BLaER1 (cell line): ENCODE results near the gene TYMP.
A peak's percentile ranks its signal among the peaks of the same experiment; 100 is the strongest.

Source experiments
- H3K27ac ChIP-seq: shearing (Covaris generic); formaldehyde crosslinking; 2 replicates; pipeline ENCODE4 v1.8.1; 2022
- H3K27me3 ChIP-seq: shearing (Covaris generic); formaldehyde crosslinking; 2 replicates; pipeline ENCODE4 v1.8.1; 2022
- H3K36me3 ChIP-seq: shearing (Covaris generic); formaldehyde crosslinking; 2 replicates; pipeline ENCODE4 v1.8.1; 2022
- H3K4me1 ChIP-seq: shearing (Covaris generic); formaldehyde crosslinking; 2 replicates; pipeline ENCODE4 v1.8.1; 2022
- H3K4me2 ChIP-seq: shearing (Covaris generic); formaldehyde crosslinking; 2 replicates; pipeline ENCODE4 v1.8.1; 2022
- H3K4me3 ChIP-seq: shearing (Covaris generic); formaldehyde crosslinking; 2 replicates; pipeline ENCODE4 v1.8.1; 2022
- H3K9ac ChIP-seq: shearing (Covaris generic); formaldehyde crosslinking; 2 replicates; pipeline ENCODE4 v1.8.1; 2022
- H3K9me3 ChIP-seq: shearing (Covaris generic); formaldehyde crosslinking; 2 replicates; pipeline ENCODE4 v1.8.1; 2022
- H4K20me1 ChIP-seq: shearing (Covaris generic); formaldehyde crosslinking; 2 replicates; pipeline ENCODE4 v1.8.1; 2022
- Cebpa-rat ChIP-seq: shearing (Covaris generic); IDR thresholded peaks from 2 replicates; pipeline ENCODE4 v1.8.1; 2022

The TYMP gene

GRCh38 chr22:50485221-50486131 is 44.3 kb downstream of the TYMP start:
- Histone ChIP-seq H3K4me2 (peak overlapping the region; percentile 42), H3K4me1 (peaks cover 87% of the 10 kb centered on the region), H3K9me3 (no peaks in the 10 kb centered on the region), H3K9ac (no peak overlapping the region), H3K4me3 (no peak overlapping the region), H3K27me3 (peaks cover 27% of the 10 kb centered on the region), H3K27ac (no peak overlapping the region), H3K36me3 (no peaks in the 10 kb centered on the region), H4K20me1 (peaks cover 25% of the 10 kb centered on the region; the same call in 1 of the 2 replicates)
- TF ChIP-seq Cebpa-rat, result no peak

GRCh38 chr22:50483977-50484853 is 45.6 kb downstream of the TYMP start:
- Histone ChIP-seq H3K36me3 (no peaks in the 10 kb centered on the region), H3K9ac (0 out of 2 replicates have a peak overlapping the region, but pooled peaks have one; percentile 24), H3K27ac (no peak overlapping the region), H3K4me1 (peaks cover 83% of the 10 kb centered on the region), H4K20me1 (peaks cover 25% of the 10 kb centered on the region; the same call in 1 of the 2 replicates), H3K4me2 (peak overlapping the region; percentile 96), H3K9me3 (no peaks in the 10 kb centered on the region), H3K4me3 (no peak overlapping the region; the same call in 1 of the 2 replicates), H3K27me3 (peaks cover 39% of the 10 kb centered on the region)
- no peak for TF ChIP-seq Cebpa-rat

GRCh38 chr22:50483556-50483955 is 46.3 kb downstream of the TYMP start:
- 0 out of 2 replicates have a peak overlapping the region, but pooled peaks have one; percentile 81 for H3K9ac ChIP-seq
- H4K20me1 ChIP-seq, result peaks cover 25% of the 10 kb centered on the region; the same call in 1 of the 2 replicates
- H3K4me2 ChIP-seq, result peak overlapping the region; percentile 96
- H3K36me3 ChIP-seq, result no peaks in the 10 kb centered on the region
- H3K4me3 ChIP-seq, result peak overlapping the region; percentile 74; the same call in 1 of the 2 replicates
- 0 out of 2 replicates have a peak overlapping the region, but pooled peaks have one; percentile 2 for H3K27ac ChIP-seq
- no peak for TF ChIP-seq Cebpa-rat
- H3K9me3 ChIP-seq, result no peaks in the 10 kb centered on the region
- H3K4me1 ChIP-seq, result peaks cover 88% of the 10 kb centered on the region
- peaks cover 40% of the 10 kb centered on the region for H3K27me3 ChIP-seq

- no peak for TF ChIP-seq Cebpa-rat
- Histone ChIP-seq H4K20me1 (peaks cover 25% of the 10 kb centered on the region; the same call in 1 of the 2 replicates), H3K4me1 (peaks cover 91% of the 10 kb centered on the region), H3K4me2 (peak overlapping the region; percentile 96), H3K36me3 (no peaks in the 10 kb centered on the region), H3K27ac (0 out of 2 replicates have a peak overlapping the region, but pooled peaks have one; percentile 2), H3K9me3 (no peaks in the 10 kb centered on the region), H3K27me3 (peaks cover 40% of the 10 kb centered on the region), H3K4me3 (peak overlapping the region; percentile 74; the same call in 1 of the 2 replicates), H3K9ac (0 out of 2 replicates have a peak overlapping the region, but pooled peaks have one; percentile 81)
These were observed 46.7 kb downstream of the TYMP start for GRCh38 chr22:50483106-50483505.

- TF ChIP-seq Cebpa-rat, result no peak
- peaks cover 91% of the 10 kb centered on the region for H3K4me1 ChIP-seq
- no peaks in the 10 kb centered on the region for H3K36me3 ChIP-seq
- peak overlapping the region; percentile 96 for H3K4me2 ChIP-seq
- peak overlapping the region; percentile 74 for H3K4me3 ChIP-seq
- H4K20me1 ChIP-seq, result peaks cover 25% of the 10 kb centered on the region; the same call in 1 of the 2 replicates
- peak overlapping the region; percentile 81 for H3K9ac ChIP-seq
- H3K27ac ChIP-seq, result peak overlapping the region; percentile 88
- peaks cover 40% of the 10 kb centered on the region for H3K27me3 ChIP-seq
- H3K9me3 ChIP-seq, result no peaks in the 10 kb centered on the region
These were observed 47.4 kb downstream of the TYMP start for GRCh38 chr22:50482107-50483074.

GRCh38 chr22:50481440-50482106 is 48.2 kb downstream of the TYMP start, which contains the start of gene ADM2:
Gene ADM2 (plus strand): TSS chr22:50481543. CDS start chr22:50481848, 305 bp downstream.
- Histone ChIP-seq H3K9ac (peak within 1 kb of the TSS; percentile 81), H3K4me2 (peak within 1 kb of the TSS; percentile 96), H3K9me3 (no peaks in the 10 kb centered on the region), H4K20me1 (peaks cover 25% of the 10 kb centered on the region; the same call in 1 of the 2 replicates), H3K27ac (peak within 1 kb of the TSS; percentile 88), H3K27me3 (peaks cover 40% of the 10 kb centered on the region), H3K4me3 (peak within 1 kb of the TSS; percentile 74), H3K4me1 (peaks cover 91% of the 10 kb centered on the region), H3K36me3 (no peaks in the 10 kb centered on the region)
- no peak for TF ChIP-seq Cebpa-rat

GRCh38 chr22:50481045-50481439 is 48.8 kb downstream of the TYMP start:
- Histone ChIP-seq H3K4me3 (peak overlapping the region; percentile 74), H3K4me2 (peak overlapping the region; percentile 96), H4K20me1 (peaks cover 25% of the 10 kb centered on the region; the same call in 1 of the 2 replicates), H3K4me1 (peaks cover 92% of the 10 kb centered on the region), H3K27me3 (peaks cover 40% of the 10 kb centered on the region), H3K27ac (peak overlapping the region; percentile 88; the same call in 1 of the 2 replicates), H3K9me3 (no peaks in the 10 kb centered on the region), H3K9ac (peak overlapping the region; percentile 81), H3K36me3 (no peaks in the 10 kb centered on the region)
- TF ChIP-seq Cebpa-rat, result no peak

- no peak for TF ChIP-seq Cebpa-rat
- Histone ChIP-seq H3K4me1 (peaks cover 90% of the 10 kb centered on the region), H3K9ac (no peak overlapping the region), H3K4me2 (no peak overlapping the region), H3K27ac (no peak overlapping the region), H3K4me3 (no peak overlapping the region), H3K27me3 (peaks cover 40% of the 10 kb centered on the region), H3K9me3 (no peaks in the 10 kb centered on the region), H4K20me1 (peaks cover 25% of the 10 kb centered on the region; the same call in 1 of the 2 replicates), H3K36me3 (no peaks in the 10 kb centered on the region)
These were observed 50.1 kb downstream of the TYMP start for GRCh38 chr22:50479721-50480120.
